Smooth muscle cell (in vitro differentiated cells): ENCODE measurements around the gene CORO7. TPM values are rescaled to one million over a fixed set of nuclear protein-coding genes. Genes with fewer than 3 reads are reported as not detected.

Experiments used
- DNase-seq: peaks from one replicate; lab custom pipeline; 2025; ENCODE audit not compliant: unreplicated experiment; lab: John Stamatoyannopoulos, UW
- H2AFZ ChIP-seq: fragments of 200-600 bp; sonication (generic); 2 replicates; pipeline ENCODE4 v1.6.0; 2016; ENCODE audit warnings: antibody characterized with exemption, low read depth, mild to moderate bottlenecking
- H3F3A ChIP-seq: fragments of 200-600 bp; sonication (generic); 2 replicates; pipeline ENCODE4 v1.6.0; 2017; ENCODE audit warnings: antibody characterized with exemption, low read depth
- H3K27ac ChIP-seq: fragments of 200-600 bp; sonication (generic); 2 replicates; pipeline ENCODE4 v1.5.1; 2016; ENCODE audit warnings: low read depth, mild to moderate bottlenecking
- H3K27me3 ChIP-seq: fragments of 200-600 bp; sonication (generic); 2 replicates; pipeline ENCODE4 v1.6.1; 2016; ENCODE audit warnings: low read depth, mild to moderate bottlenecking
- H3K36me3 ChIP-seq: fragments of 200-600 bp; sonication (generic); 2 replicates; pipeline ENCODE4 v1.5.1; 2016; ENCODE audit warnings: low read depth
- H3K4me1 ChIP-seq: fragments of 200-600 bp; sonication (generic); 2 replicates; pipeline ENCODE4 v1.5.1; 2016; ENCODE audit warnings: low read depth
- H3K4me2 ChIP-seq: fragments of 200-600 bp; sonication (generic); 2 replicates; pipeline ENCODE4 v1.6.0; 2016; ENCODE audit warnings: mild to moderate bottlenecking
- H3K4me3 ChIP-seq: fragments of 200-600 bp; sonication (generic); 2 replicates; pipeline ENCODE4 v1.5.1; 2016; ENCODE audit warnings: mild to moderate bottlenecking
- H3K79me2 ChIP-seq: fragments of 200-600 bp; sonication (generic); 2 replicates; pipeline ENCODE4 v1.6.0; 2016; ENCODE audit warnings: low read depth, mild to moderate bottlenecking
- H3K9ac ChIP-seq: fragments of 200-600 bp; sonication (generic); 2 replicates; pipeline ENCODE4 v1.6.0; 2016; ENCODE audit warnings: low read depth
- H3K9me3 ChIP-seq: fragments of 200-600 bp; sonication (generic); replicated peaks from 2 replicates; pipeline ENCODE4 v1.5.1; 2016; ENCODE audit warnings: low read depth
- H4K20me1 ChIP-seq: fragments of 200-600 bp; sonication (generic); 2 replicates; pipeline ENCODE4 v1.6.0; 2016; ENCODE audit warnings: low read depth
- WGBS: methylation state at CpG from one replicate; pipeline ENCODE4 v1.1.7; 2016; ENCODE audit warnings: low lambda C conversion rate; 5-methylcytosine and 5-hydroxymethylcytosine counted together
- polyA plus RNA-seq: library from polyadenylated mRNA; unstranded; fragments of >200 nt; fragmentation: Nextera tagmentation; extraction: Ambion mirVana; gene quantifications from 2 replicates; pipeline ENCODE4 v1.2.1, GENCODE V29; 2016
- total RNA-seq: library from RNA; depleted of rRNA; stranded (reverse); fragments of >200 nt; gene quantifications from 2 replicates; pipeline ENCODE4 v1.2.3, GENCODE V29; 2014
- TF ChIP-seq, protein P1 (sequence below): fragments of 200-600 bp; sonication (generic); IDR thresholded peaks from 2 replicates; pipeline ENCODE4 v1.5.1; 2017; ENCODE audit warnings: borderline replicate concordance, mild to moderate bottlenecking, antibody characterized with exemption; ENCODE audit not compliant: insufficient read depth, poor library complexity, severe bottlenecking

CORO7 gene
- total and polyA plus RNA-seq, 2 experiments from 2014 or later: 6.7 to 12.7 TPM

DNA sequence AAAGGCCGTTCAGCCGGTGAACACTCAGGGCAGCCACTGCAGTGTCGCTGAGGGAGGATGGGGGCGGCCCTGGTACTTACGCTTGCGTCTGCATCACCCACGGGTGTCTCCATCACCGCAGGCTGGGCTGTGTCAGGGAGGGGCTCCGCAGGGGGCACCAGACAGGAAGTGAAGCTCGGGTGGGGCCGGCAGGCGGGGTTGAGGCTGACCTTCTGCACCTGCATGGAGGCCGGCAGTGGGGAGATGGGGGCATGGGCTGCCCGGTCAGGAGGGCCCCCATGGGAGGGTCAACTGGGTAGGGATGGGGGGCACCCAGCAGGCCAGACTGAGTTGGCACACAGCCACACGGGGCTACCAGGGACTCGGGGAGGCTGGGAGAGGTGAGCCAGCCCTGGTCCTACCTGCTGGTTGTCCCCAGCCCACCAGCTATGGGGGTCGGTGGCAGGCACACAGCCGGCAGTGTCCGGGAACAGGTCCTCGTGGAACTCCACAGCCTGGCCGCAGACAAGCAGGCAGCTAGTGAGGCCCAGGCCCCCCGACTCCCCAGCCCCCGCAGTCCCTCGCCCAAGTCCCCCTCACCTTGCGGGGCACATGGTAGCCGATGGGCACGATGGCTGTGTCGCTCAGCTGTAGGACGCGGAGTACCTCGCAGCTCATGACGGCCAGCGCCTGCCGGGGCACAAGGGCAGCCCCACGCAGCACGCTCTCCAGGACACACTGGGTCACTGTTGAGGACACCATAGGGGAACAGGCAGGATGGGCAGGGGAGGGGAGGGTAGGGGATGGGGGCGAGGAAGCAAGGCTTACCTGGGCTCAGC, 52.0 kb downstream of the CORO7 start:
- H3F3A ChIP-seq: no peaks in the 10 kb centered on the region
- 91% methylated on average over 30 of the region's 37 CpGs for WGBS
- no peaks in the 10 kb centered on the region for H3K27me3 ChIP-seq
- no peak overlapping the region for H2AFZ ChIP-seq
- H3K4me2 ChIP-seq: no peak overlapping the region
- TF ChIP-seq, protein P1, sequence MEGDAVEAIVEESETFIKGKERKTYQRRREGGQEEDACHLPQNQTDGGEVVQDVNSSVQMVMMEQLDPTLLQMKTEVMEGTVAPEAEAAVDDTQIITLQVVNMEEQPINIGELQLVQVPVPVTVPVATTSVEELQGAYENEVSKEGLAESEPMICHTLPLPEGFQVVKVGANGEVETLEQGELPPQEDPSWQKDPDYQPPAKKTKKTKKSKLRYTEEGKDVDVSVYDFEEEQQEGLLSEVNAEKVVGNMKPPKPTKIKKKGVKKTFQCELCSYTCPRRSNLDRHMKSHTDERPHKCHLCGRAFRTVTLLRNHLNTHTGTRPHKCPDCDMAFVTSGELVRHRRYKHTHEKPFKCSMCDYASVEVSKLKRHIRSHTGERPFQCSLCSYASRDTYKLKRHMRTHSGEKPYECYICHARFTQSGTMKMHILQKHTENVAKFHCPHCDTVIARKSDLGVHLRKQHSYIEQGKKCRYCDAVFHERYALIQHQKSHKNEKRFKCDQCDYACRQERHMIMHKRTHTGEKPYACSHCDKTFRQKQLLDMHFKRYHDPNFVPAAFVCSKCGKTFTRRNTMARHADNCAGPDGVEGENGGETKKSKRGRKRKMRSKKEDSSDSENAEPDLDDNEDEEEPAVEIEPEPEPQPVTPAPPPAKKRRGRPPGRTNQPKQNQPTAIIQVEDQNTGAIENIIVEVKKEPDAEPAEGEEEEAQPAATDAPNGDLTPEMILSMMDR: no peak
- no peak for DNase-seq
- no peaks in the 10 kb centered on the region for H3K9me3 ChIP-seq
- no peak overlapping the region for H3K27ac ChIP-seq
- H3K9ac ChIP-seq: no peak overlapping the region
- H4K20me1 ChIP-seq: no peaks in the 10 kb centered on the region
- no peaks in the 10 kb centered on the region for H3K36me3 ChIP-seq
- H3K4me3 ChIP-seq: no peak overlapping the region
- no peaks in the 10 kb centered on the region for H3K4me1 ChIP-seq
- no peaks in the 10 kb centered on the region for H3K79me2 ChIP-seq

DNA sequence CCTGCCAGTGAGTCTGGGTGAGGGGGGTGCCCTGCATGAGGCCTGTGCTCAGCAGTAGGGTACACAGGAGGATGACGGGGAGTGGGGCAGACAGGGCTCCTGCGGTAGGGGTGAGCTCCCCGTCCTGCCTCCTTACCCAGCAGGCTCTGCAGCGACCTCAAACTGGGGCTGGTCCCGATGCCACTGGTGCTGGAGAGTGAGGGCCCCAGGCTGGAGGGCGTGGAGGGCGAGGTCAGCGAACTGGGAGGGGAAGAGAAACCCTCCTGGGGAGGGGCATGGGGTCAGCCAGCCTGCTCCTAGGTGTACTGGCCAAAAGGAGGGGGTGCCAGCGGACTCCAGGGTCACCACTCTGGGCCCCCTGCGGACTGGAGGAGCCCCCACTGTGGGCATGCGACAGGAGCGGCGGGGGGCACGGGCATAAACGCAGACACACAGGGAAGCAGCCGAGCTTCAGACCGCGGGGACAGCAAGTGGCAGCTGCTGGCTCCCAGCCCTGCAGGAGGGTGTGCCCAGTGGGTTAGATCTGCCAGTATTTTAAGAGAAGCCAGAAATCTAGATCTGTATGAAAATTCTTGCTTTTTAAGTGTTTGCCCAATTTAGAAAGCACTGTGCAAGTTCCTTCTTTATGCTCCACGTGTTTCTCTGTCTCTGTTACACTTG, 53.8 kb downstream of the CORO7 start:
- Histone ChIP-seq H3K36me3 (no peaks in the 10 kb centered on the region), H3K9ac (no peak overlapping the region), H3K27ac (no peak overlapping the region), H3K4me2 (no peak overlapping the region), H2AFZ (no peak overlapping the region), H4K20me1 (no peaks in the 10 kb centered on the region), H3K9me3 (no peaks in the 10 kb centered on the region), H3K79me2 (no peaks in the 10 kb centered on the region), H3K4me3 (no peak overlapping the region), H3K27me3 (no peaks in the 10 kb centered on the region), H3K4me1 (no peaks in the 10 kb centered on the region), H3F3A (no peaks in the 10 kb centered on the region)
- TF ChIP-seq, protein P1: no peak
- WGBS: 93% methylated on average over 19 of the region's 19 CpGs
- no peak for DNase-seq

DNA sequence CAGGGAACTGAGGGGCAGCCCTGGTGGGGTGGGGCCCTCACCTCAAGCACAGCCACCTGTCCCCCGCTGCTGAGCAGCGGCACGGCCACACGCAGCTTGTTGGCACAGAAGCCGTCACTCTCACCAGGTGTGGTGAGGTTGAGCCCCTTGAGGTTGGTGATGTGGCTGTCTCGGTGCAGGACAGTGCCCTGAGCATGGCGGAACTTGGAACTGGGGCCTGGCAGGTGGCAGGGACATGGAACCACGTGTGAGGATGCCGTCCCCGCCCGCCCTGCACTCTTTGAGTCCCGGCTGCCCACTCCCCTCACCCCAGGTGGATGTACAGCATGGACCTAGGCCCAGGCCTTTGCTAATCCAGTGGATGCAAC, 54.5 kb downstream of the CORO7 start:
- no peaks in the 10 kb centered on the region for H3K9me3 ChIP-seq
- no peak overlapping the region for H3K4me2 ChIP-seq
- H3K4me1 ChIP-seq: no peaks in the 10 kb centered on the region
- 88% methylated on average over 12 of the region's 12 CpGs for WGBS
- TF ChIP-seq, protein P1: no peak
- H3K27ac ChIP-seq: no peak overlapping the region
- no peaks in the 10 kb centered on the region for H3F3A ChIP-seq
- no peak for DNase-seq
- no peak overlapping the region for H3K4me3 ChIP-seq
- H3K79me2 ChIP-seq: no peaks in the 10 kb centered on the region
- H2AFZ ChIP-seq: no peak overlapping the region
- H3K36me3 ChIP-seq: no peaks in the 10 kb centered on the region
- H3K9ac ChIP-seq: no peak overlapping the region
- H3K27me3 ChIP-seq: no peaks in the 10 kb centered on the region
- no peaks in the 10 kb centered on the region for H4K20me1 ChIP-seq
